ENCODE results near the gene COX7A2. TPM values are rescaled to one million over a fixed set of nuclear protein-coding genes. Genes with fewer than 3 reads are reported as not detected.

The COX7A2 gene
- total and polyA plus RNA-seq, 2 of the 13 experiments (the other 11 are each of a cell fraction or from before 2014, with no cell fraction given): 407 to 556 TPM

DNA sequence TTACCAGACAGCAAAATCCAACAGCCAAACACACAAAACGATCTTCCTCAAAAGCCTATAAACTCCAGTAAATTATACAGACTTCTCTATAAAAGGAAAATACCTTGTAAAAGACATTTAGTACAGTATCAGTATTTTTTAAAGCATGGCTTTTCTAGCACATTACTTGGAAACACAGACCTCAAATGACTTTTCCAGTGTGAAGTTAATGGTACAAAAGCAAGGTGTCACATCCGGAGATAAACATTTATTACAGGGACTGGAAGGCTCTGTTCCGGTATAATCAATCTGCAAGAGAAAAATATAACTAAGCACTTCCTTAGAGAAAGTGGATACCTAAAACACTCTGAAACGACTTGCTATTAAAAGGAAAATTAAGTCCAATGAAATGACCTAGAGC, 23.9 kb upstream of the COX7A2 start (continued):
- TF ChIP-seq ZNF136 (CRISPR knock-in tag; IDR thresholded peaks at IDR 0.05; ENCODE audit: low read depth) (no peak), MED8 (CRISPR knock-in tag; IDR thresholded peaks at IDR 0.05; ENCODE audit: insufficient replicate concordance) (no peak), ZNF704 (CRISPR knock-in tag; IDR thresholded peaks at IDR 0.05; ENCODE audit: borderline replicate concordance) (no peak), BCLAF1 (IDR thresholded peaks at IDR 0.05) (no peak)

DNA sequence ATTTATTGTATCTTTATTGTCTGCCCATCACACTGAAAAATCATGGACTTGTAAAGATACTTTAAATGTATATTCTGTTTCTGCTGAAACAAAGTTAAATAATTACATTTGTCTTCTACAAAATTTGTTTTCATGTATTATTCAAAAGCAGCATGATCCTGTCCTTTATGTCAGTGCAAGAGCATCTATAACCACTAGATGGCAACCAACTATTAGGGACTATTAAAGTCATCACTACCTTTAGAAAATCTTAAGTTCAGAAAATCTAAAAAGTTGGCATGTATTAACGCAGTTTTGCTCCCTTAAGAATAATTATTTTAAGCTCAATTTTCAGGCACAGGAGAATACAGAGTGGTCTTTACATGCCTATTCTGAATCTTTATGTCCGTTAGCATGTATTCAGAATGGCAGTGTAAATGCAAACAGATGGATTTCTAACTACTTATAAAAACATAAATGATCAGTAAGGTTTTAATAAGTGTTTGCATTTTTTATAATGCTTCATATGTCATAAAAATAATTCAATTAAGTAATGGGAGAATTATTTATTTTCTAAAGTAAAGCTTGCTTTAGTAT, 23.2 kb upstream of the COX7A2 start:
- Histone ChIP-seq H2AFZ (ENCODE audit: low read length) (no peak overlapping the region), H4K20me1 (ENCODE audit: insufficient read depth, low read length) (no peaks in the 10 kb centered on the region), H3K27me3 (ENCODE audit: control insufficient read depth in 1 of 2, insufficient read depth in 2 of 2, low read length in 2 of 2) (no peaks in the 10 kb centered on the region), H3K36me3 (replicated peaks in 1 of 2; ENCODE audit: control insufficient read depth in 1 of 2, insufficient read depth in 2 of 2, low read length in 2 of 2) (peaks cover 4 to 25% of the 10 kb centered on the region in 2 experiments; a peak in 4 of 5 replicates), H3K4me2 (ENCODE audit: low read depth, low read length) (no peak overlapping the region), H3K4me1 (ENCODE audit: insufficient read depth, low read length) (no peaks in the 10 kb centered on the region), H3K4me3 (replicated peaks in 1 of 3; ENCODE audit: insufficient read depth in 1 of 3, low read depth in 2 of 3, low read length in 3 of 3) (no peak overlapping the region), H3K79me2 (ENCODE audit: insufficient read depth, low read length) (peaks cover 39% of the 10 kb centered on the region), H3K27ac (ENCODE audit: extremely low read length, insufficient read depth, low read length) (no peak overlapping the region), H3K9me3 (ENCODE audit: low read length) (no peaks in the 10 kb centered on the region), H3K9ac (ENCODE audit: insufficient read depth, low read depth, low read length) (no peak overlapping the region)
- peak; percentile 77 for ATAC-seq
- in situ Hi-C loops (cut with HindIII; ENCODE audit: extremely low pct_ligation_motif_present, low pct_unique_long_range_greater_than_20kb): no loop called here
- CTCF ChIA-PET (ENCODE audit: low intra/inter-chr PET ratio, low total read pairs): interaction anchor here (0.7 to 1.7 kb wide), 4 partner anchors 18 to 260 kb away, joined by 3 to 14 read pairs (median 6); partner anchors contain the start of gene TMEM30A
- DNase-seq (ENCODE audit: low spot score): peak; percentile 42
- peak; percentile 68 for FAIRE-seq
- no TSS peak for BruUV-seq (replicated peaks)
- intact Hi-C loops (cut with micrococcal nuclease; ENCODE audit: unreplicated experiment): loop anchor here (1.0 to 5.0 kb wide), 4 partner anchors 18 to 259 kb away; partner anchors contain the start of gene TMEM30A
- WGBS (ENCODE audit: low lambda C conversion rate): 67% methylated on average over 2 of the region's 2 CpGs
- POLR2A ChIA-PET: no interaction called here
- peak; percentile 55 for TF ChIP-seq STAG1 (CRISPR knock-in tag; IDR thresholded peaks at IDR 0.05)
- TF ChIP-seq ZNF18 (CRISPR knock-in tag; IDR thresholded peaks at IDR 0.05; ENCODE audit: insufficient replicate concordance): no peak
- TF ChIP-seq, protein P1, sequence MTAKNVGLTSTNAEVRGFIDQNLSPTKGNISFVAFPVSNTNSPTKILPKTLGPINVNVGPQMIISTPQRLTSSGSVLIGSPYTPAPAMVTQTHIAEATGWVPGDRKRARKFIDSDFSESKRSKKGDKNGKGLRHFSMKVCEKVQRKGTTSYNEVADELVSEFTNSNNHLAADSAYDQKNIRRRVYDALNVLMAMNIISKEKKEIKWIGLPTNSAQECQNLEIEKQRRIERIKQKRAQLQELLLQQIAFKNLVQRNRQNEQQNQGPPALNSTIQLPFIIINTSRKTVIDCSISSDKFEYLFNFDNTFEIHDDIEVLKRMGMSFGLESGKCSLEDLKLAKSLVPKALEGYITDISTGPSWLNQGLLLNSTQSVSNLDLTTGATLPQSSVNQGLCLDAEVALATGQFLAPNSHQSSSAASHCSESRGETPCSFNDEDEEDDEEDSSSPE (CRISPR knock-in tag; IDR thresholded peaks at IDR 0.05): no peak
- TF ChIP-seq, protein P2, sequence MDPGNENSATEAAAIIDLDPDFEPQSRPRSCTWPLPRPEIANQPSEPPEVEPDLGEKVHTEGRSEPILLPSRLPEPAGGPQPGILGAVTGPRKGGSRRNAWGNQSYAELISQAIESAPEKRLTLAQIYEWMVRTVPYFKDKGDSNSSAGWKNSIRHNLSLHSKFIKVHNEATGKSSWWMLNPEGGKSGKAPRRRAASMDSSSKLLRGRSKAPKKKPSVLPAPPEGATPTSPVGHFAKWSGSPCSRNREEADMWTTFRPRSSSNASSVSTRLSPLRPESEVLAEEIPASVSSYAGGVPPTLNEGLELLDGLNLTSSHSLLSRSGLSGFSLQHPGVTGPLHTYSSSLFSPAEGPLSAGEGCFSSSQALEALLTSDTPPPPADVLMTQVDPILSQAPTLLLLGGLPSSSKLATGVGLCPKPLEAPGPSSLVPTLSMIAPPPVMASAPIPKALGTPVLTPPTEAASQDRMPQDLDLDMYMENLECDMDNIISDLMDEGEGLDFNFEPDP (CRISPR knock-in tag; conservative IDR thresholded peaks at IDR 0.05): no peak
- no peak for TF ChIP-seq KDM1A (CRISPR knock-in tag; IDR thresholded peaks at IDR 0.05)
- no peak for TF ChIP-seq ZKSCAN8 (CRISPR knock-in tag; IDR thresholded peaks at IDR 0.05; ENCODE audit: borderline replicate concordance)
- TF ChIP-seq CTCF (CRISPR knock-in tag; IDR thresholded peaks at IDR 0.05): peak; percentile 63

All from HepG2 (cell line).